Measurements from ENCODE around the gene AJAP1.

AJAP1 gene

DNA sequence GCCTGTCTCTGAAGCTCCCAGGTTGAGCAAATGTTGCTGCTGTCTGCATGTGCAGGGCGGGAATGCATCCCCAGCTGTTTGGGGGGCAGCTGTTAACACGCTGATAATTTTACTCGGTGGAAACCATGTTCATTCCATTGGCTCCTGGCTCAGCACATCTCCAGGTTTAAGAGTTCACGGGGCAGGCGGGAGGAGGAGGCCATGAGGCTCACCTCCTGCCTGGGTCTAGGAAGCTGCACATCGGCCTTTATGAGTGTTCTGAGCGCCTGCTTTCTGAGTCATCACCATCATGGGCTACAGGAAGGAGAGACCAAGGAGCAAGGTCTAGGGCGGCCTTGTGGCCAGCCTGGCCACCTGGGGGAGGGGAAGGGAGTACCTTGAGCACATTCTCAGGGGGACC is 29.7 kb downstream of the AJAP1 start:
- DNase-seq (ENCODE audit: extremely low spot score): no peak
- TF ChIP-seq TARDBP (IDR thresholded peaks at IDR 0.05) (no peak), ARNT (IDR thresholded peaks at IDR 0.05) (no peak), L3MBTL2 (conservative IDR thresholded peaks at IDR 0.05) (no peak), SUZ12 (IDR thresholded peaks at IDR 0.05) (no peak), ZNF384 (IDR thresholded peaks at IDR 0.05) (no peak), ELF4 (IDR thresholded peaks at IDR 0.05) (no peak), HDGF (IDR thresholded peaks at IDR 0.05; ENCODE audit: borderline replicate concordance) (no peak), SP1 (IDR thresholded peaks at IDR 0.05) (no peak), BHLHE40 (IDR thresholded peaks at IDR 0.05; ENCODE audit: borderline replicate concordance) (no peak), LEF1 (IDR thresholded peaks at IDR 0.05; ENCODE audit: borderline replicate concordance) (no peak), FOXM1 (IDR thresholded peaks at IDR 0.05; ENCODE audit: borderline replicate concordance) (no peak), FOXK2 (IDR thresholded peaks at IDR 0.05) (no peak), FOXA1 (IDR thresholded peaks at IDR 0.05) (no peak)
- TF ChIP-seq, protein P1, sequence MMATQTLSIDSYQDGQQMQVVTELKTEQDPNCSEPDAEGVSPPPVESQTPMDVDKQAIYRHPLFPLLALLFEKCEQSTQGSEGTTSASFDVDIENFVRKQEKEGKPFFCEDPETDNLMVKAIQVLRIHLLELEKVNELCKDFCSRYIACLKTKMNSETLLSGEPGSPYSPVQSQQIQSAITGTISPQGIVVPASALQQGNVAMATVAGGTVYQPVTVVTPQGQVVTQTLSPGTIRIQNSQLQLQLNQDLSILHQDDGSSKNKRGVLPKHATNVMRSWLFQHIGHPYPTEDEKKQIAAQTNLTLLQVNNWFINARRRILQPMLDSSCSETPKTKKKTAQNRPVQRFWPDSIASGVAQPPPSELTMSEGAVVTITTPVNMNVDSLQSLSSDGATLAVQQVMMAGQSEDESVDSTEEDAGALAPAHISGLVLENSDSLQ (IDR thresholded peaks at IDR 0.05): no peak
- POLR2A ChIA-PET: no interaction called here
- CTCF ChIA-PET: no interaction called here

DNA sequence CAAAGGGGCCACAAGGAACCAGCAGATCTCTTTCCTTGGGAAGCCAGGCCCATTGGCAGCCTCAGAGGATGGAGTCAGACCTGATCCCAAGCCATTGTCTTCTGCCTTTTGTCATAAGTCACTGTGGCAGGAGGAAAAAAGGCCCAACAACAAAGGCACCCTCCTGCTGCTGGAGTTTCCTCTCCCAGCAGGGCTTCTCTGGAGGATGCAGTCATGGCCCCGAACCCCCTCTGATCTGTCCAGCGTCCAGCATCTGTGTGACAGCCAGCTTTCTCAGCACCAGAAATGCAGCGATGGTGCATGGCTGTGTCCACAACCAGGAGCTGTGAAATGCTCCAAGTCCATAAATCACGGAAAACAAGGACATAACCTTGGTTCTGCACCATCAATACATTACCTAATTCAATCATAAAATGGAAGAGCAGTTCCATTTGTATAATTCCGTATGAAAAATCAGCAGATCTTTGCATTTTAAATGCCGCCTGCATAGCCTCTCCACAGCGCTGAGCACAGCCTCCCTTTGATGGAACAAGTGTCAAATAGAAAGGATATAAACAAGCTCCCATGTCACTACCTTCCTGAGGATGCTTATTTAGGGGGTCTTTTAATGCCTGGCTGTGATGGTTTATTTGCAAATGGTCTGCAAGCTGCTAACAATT is 30.6 kb downstream of the AJAP1 start:
- ChIA-PET POLR2A (no interaction called here), CTCF (no interaction called here)
- no peak for TF ChIP-seq L3MBTL2 (conservative IDR thresholded peaks at IDR 0.05)
- TF ChIP-seq TARDBP (IDR thresholded peaks at IDR 0.05): no peak
- no peak for TF ChIP-seq LEF1 (IDR thresholded peaks at IDR 0.05; ENCODE audit: borderline replicate concordance)
- no peak for TF ChIP-seq ELF4 (IDR thresholded peaks at IDR 0.05)
- no peak for TF ChIP-seq SP1 (IDR thresholded peaks at IDR 0.05)
- TF ChIP-seq ARNT (IDR thresholded peaks at IDR 0.05): no peak
- TF ChIP-seq FOXK2 (IDR thresholded peaks at IDR 0.05): no peak
- TF ChIP-seq FOXA1 (IDR thresholded peaks at IDR 0.05): no peak
- TF ChIP-seq, protein P1 (IDR thresholded peaks at IDR 0.05): no peak
- TF ChIP-seq HDGF (IDR thresholded peaks at IDR 0.05; ENCODE audit: borderline replicate concordance): no peak
- no peak for DNase-seq (ENCODE audit: extremely low spot score)

DNA sequence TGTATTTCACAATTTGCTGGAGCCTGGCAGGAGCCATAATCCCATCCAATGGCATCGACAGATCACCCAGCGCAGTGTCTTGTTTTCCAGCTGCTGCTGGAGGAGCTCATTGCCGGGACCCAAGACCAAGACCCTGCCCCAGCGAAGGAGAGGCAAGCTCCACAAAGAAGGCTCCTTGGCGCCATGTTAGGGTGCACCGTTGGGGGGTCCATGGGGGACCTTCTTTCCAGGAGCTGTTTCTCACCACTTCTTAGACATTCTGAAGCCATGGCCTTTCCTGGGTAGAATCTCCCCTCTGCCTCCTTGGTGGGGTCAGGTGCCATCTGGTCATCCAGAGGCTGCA is 31.1 kb downstream of the AJAP1 start:
- ChIA-PET POLR2A (no interaction called here), CTCF (no interaction called here)
- no peak for TF ChIP-seq SUZ12 (IDR thresholded peaks at IDR 0.05)
- no peak for TF ChIP-seq LEF1 (IDR thresholded peaks at IDR 0.05; ENCODE audit: borderline replicate concordance)
- TF ChIP-seq, protein P1 (IDR thresholded peaks at IDR 0.05): no peak
- TF ChIP-seq BHLHE40 (IDR thresholded peaks at IDR 0.05; ENCODE audit: borderline replicate concordance): no peak
- no peak for TF ChIP-seq TARDBP (IDR thresholded peaks at IDR 0.05)
- TF ChIP-seq NFRKB (IDR thresholded peaks at IDR 0.05): no peak
- no peak for TF ChIP-seq ZNF384 (IDR thresholded peaks at IDR 0.05)
- TF ChIP-seq FOXA1 (IDR thresholded peaks at IDR 0.05): no peak
- TF ChIP-seq HDGF (IDR thresholded peaks at IDR 0.05; ENCODE audit: borderline replicate concordance): no peak
- no peak for TF ChIP-seq L3MBTL2 (conservative IDR thresholded peaks at IDR 0.05)
- no peak for TF ChIP-seq CTBP1 (IDR thresholded peaks at IDR 0.05; ENCODE audit: borderline replicate concordance)
- no peak for TF ChIP-seq ELF4 (IDR thresholded peaks at IDR 0.05)
- TF ChIP-seq FOXK2 (IDR thresholded peaks at IDR 0.05): no peak
- TF ChIP-seq ARNT (IDR thresholded peaks at IDR 0.05): no peak
- TF ChIP-seq FOXM1 (IDR thresholded peaks at IDR 0.05; ENCODE audit: borderline replicate concordance): no peak
- TF ChIP-seq SP1 (IDR thresholded peaks at IDR 0.05): no peak
- no peak for DNase-seq (ENCODE audit: extremely low spot score)

DNA sequence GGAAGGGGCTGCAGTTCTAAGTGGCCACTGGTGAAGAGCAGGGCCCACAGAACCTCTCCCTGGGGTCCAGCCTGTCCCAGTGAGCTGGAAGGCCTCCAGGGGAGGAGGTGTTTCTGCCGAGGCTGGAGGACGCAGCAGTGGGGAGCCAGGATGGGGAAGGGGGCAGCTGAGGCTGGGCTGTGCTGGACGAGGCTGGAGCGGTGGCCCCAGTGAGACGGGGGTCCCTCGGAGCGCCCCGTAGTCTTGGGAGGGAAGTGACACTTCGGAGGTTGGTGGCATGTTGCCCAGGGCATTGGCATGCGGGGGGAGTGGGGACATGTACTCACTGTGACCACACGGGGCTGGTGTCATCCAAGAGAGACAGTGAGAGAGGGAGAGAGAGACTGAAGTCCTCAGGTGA is 33.5 kb downstream of the AJAP1 start:
- CTCF ChIA-PET: no interaction called here
- POLR2A ChIA-PET: no interaction called here

DNA sequence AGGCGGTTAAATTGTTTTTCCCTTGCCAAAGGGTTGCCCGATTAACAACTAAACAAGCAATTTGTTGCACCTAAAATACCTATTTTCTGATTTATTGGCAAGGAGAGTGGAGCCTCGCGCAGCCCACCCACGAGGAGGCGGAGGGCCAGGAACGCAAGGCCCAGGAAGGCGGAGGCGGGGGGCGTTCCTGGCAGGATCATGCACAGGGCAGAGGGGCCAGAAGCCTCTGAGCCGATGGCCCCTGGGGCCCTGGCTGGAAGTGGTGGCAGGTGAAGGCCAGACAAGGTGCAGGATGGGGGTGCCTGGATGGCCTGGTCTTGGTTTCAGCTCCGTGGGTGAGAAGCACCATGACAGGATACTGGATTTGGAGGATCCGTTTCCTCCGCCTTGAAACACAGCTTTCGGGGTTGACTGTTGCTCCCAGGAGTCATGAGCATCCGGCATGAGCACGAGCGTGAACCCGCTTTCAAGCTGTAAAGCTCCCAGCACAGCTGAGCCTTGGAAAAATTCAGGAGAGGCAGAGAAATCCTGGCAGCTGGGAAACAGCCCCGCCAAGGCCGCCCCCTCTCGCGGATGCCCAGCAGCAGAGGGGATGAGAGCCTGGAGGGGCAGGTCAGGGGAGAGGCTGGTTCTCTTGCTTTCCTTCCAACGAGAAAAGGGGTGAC is 35.0 kb downstream of the AJAP1 start:
- no peak for DNase-seq (ENCODE audit: extremely low spot score)
- ChIA-PET POLR2A (no interaction called here), CTCF (no interaction called here)
- no peak for TF ChIP-seq ELF4 (IDR thresholded peaks at IDR 0.05)
- no peak for TF ChIP-seq FOXM1 (IDR thresholded peaks at IDR 0.05; ENCODE audit: borderline replicate concordance)
- TF ChIP-seq HDGF (IDR thresholded peaks at IDR 0.05; ENCODE audit: borderline replicate concordance): no peak
- TF ChIP-seq CTBP1 (IDR thresholded peaks at IDR 0.05; ENCODE audit: borderline replicate concordance): no peak

More for the DNA sequence above, 33.5 kb downstream of the AJAP1 start:
- no peak for TF ChIP-seq ARNT (IDR thresholded peaks at IDR 0.05)
- TF ChIP-seq FOXK2 (IDR thresholded peaks at IDR 0.05): no peak
- TF ChIP-seq SUZ12 (IDR thresholded peaks at IDR 0.05): no peak
- TF ChIP-seq CTBP1 (IDR thresholded peaks at IDR 0.05; ENCODE audit: borderline replicate concordance): no peak
- DNase-seq (ENCODE audit: extremely low spot score): no peak

DNA sequence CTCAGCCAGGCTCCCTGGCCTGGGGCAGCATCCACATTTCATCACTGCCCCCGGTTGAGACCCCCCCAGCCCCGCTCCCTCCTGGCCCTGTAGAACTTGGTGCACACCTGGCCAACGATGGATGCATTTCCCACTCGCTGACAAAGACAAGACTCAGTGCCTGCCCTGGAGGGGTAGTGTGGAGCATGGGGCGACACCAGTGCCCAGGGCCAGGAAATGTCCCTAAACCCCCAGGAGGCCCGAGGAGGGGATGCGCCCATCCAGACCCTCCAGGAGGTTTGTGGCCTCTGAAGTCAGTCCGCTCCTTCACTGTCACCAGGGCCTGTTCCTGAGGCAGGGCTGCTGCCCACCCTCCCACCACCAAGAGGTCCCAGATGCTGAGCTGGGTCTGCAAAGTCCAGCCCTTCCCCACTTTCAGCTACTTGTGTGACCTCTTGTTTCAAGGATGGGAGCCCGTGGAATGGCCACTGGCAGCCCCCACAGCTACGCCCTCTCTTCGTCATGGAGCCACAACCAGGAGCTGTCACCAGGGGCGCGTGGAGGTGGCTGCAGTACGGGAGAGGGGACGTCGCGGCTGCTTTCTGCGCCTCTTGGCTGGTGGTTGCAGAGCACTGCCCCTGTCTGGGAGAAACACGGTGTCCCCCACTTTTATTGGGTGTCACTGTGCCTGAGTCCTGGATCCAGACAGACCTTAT is 35.7 kb downstream of the AJAP1 start:
- ChIA-PET POLR2A (no interaction called here), CTCF (no interaction called here)
- TF ChIP-seq CTBP1 (IDR thresholded peaks at IDR 0.05; ENCODE audit: borderline replicate concordance): no peak
- TF ChIP-seq SP1 (IDR thresholded peaks at IDR 0.05): no peak
- no peak for TF ChIP-seq SUZ12 (IDR thresholded peaks at IDR 0.05)
- DNase-seq (ENCODE audit: extremely low spot score): no peak

Measured in HEK293T (cell line).